Astrocyte (in vitro differentiated cells and primary cell): ENCODE results near the gene GOSR2.

Experiments
- EZH2 ChIP-seq: IDR thresholded peaks from 2 replicates; pipeline ENCODE4 v1.6.1; 2012; ENCODE audit warnings: mild to moderate bottlenecking, low read length, inconsistent platforms; ENCODE audit not compliant: insufficient read depth
- TF ChIP-seq, protein P1 (sequence below): IDR thresholded peaks from 2 replicates; pipeline ENCODE4 v1.5.1; 2011; ENCODE audit warnings: low read depth, mild to moderate bottlenecking, inconsistent platforms, low read length, moderate library complexity; ENCODE audit not compliant: insufficient read depth

DNA sequence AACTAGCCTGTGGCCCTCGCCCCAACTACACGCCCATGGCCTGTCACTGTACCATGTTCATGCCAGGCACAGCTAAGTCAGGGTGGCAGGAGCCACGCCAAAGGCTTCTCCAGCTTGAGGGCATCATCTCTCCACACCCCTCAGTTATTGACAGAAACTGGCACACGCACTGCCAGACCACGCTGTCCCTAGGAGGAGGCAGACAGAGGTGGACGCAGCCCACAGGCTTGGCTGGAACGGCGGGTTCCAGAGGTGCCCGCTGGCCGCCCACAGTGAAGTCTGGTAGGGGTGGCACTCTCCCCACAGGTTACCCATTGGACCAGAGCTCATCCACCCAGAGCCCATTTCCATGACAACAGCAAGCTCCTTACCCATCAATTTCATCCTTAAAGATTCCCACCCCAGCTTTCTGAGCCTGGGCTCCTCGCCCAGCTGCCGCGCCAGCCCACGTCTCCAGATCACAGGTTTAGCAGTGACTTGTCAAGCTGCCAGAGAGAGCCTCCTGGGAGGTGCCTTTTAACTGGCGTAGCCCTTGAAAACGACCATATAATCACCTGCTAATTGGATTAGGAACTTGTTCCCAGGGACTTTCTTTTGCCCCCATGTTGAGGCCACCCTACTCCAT lies 28.1 kb downstream of the GOSR2 start:
- TF ChIP-seq, protein P1, sequence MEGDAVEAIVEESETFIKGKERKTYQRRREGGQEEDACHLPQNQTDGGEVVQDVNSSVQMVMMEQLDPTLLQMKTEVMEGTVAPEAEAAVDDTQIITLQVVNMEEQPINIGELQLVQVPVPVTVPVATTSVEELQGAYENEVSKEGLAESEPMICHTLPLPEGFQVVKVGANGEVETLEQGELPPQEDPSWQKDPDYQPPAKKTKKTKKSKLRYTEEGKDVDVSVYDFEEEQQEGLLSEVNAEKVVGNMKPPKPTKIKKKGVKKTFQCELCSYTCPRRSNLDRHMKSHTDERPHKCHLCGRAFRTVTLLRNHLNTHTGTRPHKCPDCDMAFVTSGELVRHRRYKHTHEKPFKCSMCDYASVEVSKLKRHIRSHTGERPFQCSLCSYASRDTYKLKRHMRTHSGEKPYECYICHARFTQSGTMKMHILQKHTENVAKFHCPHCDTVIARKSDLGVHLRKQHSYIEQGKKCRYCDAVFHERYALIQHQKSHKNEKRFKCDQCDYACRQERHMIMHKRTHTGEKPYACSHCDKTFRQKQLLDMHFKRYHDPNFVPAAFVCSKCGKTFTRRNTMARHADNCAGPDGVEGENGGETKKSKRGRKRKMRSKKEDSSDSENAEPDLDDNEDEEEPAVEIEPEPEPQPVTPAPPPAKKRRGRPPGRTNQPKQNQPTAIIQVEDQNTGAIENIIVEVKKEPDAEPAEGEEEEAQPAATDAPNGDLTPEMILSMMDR: no peak
- TF ChIP-seq EZH2: no peak
